Activated naive CD4-positive, alpha-beta T cell treated with Interleukin-2 at 50 U/mL for 16 hours (primary cell): ENCODE results near the gene NMNAT3.
"Not testable (repeated sequence)": the region's sequence is repeated elsewhere in the genome, so short reads cannot be mapped to it uniquely, and the experiment has no call there.

ENCODE experiments used
- DNase-seq: peaks from one replicate; pipeline ENCODE4 v3.0.0-alpha.2; 2020

Gene NMNAT3

DNA sequence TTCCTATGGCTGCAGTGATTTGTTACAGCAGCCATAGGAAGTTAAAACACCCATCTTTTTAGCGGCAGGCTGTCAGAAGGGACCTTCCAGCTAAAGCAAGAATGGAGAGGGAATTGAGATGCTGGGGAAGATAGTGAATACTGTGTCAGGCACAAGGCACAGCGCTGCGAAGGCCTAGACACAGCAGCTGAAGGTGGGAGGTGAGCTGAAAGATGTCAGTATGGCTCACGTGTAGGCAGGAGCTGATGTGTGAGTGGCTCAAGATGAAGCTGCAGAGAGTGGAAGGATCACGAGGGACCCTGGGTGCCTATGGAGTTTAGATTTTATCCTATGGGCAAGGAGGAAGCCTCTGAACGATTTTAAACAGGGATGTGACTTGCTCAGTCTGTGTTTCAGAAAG, 44.3 kb downstream of the NMNAT3 start:
- no peak for DNase-seq

DNA sequence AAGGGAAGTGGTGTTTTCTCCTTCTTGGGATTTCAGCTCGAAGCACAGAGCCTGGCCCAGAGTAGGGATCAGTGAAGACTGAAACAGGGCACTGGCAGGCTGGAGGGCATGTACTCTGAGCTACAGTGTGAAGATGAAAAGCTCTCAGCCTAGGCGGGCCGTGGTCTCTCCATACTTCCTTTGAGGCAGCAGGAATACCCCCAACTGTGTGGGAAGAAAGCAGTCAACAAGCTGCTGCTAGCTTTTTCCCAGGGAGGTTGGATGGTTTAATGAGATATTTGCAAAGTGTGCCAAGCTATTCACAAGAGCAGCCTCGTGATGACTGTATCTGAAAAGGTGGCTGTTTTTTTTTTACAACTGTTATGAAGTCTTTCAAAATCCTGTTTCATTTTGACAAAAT, 47.2 kb downstream of the NMNAT3 start:
- DNase-seq = no peak

DNA sequence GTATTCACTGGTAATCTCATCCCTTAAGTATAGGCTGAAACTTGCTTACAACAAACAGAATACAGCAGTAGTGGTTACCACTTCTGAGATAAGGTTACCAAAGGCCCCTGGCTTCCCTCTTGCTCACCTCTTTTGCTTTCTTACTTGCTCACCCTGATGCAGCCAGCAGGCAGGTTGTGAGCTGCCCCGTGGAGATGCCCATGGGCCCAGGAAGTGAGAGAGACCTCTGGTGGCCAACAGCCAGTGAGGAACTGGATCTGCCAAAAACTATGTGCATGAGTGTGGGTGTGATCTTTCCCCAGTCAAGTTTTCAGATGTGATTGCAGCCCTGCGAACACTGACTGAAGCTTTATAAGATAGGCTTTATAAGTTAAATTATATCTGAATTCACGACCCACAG, 48.7 kb downstream of the NMNAT3 start:
- DNase-seq = no peak

DNA sequence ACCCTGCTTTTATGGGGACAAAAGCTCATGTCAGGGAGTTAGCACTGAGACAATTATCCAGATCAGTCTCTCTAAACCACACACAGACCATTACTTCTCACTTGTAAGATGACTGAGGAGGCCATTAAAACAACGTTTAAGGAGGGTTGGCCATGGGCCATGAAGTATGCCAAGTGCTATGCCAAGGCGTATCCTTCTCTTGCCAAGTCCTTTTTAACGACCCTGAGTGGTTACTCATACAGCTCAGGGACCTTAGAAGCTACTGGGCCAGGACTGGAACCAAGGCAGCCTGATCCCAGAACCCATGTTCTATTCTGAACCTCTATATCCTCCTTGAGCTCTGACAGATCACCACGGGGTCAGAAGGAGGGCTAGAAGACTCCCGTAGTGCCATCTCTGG, 50.0 kb downstream of the NMNAT3 start:
- DNase-seq = no peak

GRCh38 chr3:139620438-139620837, 57.3 kb downstream of the NMNAT3 start:
- DNase-seq = no peak

DNA sequence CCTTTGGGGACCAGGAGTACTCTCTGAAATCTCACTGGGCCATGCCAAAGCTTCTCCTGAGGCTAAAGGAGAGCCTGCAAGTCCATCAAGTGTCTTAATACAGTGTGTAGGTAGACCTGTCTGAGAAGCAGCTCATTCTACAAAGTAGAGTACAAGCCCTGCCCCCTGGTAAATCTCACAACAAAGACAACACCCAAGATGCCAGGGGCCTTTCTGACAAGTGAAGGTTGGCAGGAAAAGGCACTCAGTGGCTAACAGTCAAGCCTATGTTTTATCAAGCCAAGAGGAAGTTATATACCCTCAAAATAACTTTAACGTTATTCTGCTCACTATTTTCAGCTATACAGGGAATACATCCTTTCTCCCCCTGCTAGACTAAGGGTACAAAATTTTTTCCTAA, 58.3 kb downstream of the NMNAT3 start:
- no peak for DNase-seq

- no peak for DNase-seq
Measured at GRCh38 chr3:139617672-139618268, 60.0 kb downstream of the NMNAT3 start.

DNA sequence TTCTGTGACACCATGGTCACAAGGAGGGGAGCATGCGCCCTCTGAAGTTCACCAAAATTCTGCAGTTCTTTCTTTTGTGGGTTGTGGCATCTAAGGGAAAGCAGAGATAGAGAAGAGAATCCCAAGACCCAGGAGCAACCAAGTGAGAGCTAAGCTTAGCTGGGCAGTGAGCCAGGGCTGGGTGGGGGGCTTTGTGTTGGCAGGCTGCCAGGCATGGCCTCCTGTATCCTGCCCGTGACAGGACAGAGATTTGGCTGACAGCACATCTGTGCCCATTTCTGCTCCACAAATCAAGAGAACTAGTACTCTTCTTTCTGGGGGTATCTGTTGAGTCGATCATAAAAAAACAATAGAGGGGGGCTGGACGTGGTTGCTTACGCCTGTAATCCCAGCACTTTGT, 66.2 kb downstream of the NMNAT3 start:
- DNase-seq = no peak

- DNase-seq = no peak
Measured at GRCh38 chr3:139610886-139611285, 66.9 kb downstream of the NMNAT3 start.

- no peak for DNase-seq
Measured at GRCh38 chr3:139608924-139609323, 68.8 kb downstream of the NMNAT3 start.

DNA sequence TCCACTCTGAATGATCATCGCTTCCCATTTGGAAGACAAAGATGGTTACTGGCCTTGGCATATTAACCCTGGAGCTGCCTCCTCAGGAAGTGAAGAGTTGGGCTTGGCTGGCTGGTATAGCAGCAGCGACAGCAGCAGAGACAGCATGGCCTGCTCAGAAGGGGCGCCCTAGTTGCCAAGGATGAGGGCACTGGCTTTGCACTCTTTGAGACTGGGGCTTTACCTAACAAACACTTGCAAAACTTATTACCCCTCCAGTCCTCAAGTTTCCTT, 69.7 kb downstream of the NMNAT3 start:
- DNase-seq = no peak

DNA sequence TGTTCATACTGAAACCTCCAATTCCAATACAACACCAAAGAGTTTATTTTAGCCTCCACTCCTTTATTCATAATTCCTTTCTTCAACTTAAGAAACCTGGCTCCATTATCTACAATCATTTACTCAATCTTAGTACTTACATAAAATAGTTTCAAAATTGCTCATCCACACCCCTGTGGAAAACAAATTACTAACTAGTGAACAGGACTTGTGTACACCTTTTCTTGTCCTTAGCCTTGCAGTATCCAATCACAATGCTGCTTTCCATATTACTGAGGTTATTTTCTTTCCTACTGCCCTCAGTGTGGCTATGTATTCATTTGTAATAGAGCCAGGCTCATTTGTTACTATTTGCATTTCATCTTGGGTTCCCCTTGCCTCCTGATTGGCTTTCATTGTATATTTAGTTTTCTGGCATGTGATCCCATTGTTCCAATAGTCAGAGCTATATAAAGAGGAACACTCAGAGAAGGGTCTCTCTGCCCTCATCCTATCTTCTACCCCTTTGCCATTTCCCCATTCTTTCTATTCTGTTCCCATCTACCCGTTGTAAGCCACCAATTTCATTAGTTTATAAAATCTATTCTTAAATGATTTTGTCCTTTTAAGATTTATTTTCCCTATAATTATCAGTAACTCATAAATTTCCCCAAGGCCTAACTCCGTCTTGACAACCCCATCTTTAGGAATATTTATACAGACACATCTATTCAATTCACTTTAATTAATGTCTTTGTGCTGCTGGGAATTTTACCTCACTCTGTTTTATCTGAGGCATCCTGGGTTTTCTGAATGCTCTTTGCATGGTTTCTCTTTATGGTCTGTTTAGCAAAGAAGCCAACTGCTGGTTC, 70.3 kb downstream of the NMNAT3 start:
- no peak for DNase-seq

GRCh38 chr3:139602003-139602402, 75.8 kb downstream of the NMNAT3 start:
- no peak for DNase-seq

GRCh38 chr3:139601191-139601961, 76.4 kb downstream of the NMNAT3 start:
- no peak for DNase-seq

- no peak for DNase-seq
Measured at GRCh38 chr3:139597947-139598346, 79.8 kb downstream of the NMNAT3 start.

DNA sequence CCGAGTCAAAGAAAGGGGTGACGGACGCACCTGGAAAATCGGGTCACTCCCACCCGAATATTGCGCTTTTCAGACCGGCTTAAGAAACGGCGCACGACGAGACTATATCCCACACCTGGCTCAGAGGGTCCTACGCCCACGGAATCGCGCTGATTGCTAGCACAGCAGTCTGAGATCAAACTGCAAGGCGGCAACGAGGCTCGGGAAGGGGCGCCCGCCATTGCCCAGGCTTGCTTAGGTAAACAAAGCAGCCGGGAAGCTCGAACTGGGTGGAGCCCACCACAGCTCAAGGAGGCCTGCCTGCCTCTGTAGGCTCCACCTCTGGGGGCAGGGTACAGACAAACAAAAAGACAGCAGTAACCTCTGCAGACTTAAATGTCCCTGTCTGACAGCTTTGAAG, 86.6 kb downstream of the NMNAT3 start:
- not testable (repeated sequence) for DNase-seq

DNA sequence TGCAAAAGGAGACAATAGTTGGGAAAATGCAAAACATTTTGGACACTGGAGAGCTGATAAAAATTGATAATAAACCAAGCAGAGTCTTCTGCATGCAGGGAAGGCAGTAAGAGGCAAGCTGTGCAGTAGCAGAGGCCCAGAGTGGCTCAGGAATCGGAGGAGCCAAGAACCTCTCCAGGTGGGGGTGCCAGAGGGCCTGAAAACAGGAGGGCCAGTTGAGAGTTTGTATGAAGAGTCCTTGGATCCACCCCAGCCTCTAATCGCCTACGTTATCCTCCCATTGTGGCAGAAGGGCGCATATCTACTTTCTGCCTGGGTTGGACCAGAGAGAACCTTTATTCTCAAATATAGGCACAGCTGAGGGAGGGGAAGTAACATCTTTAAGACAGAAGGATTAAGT, 89.3 kb downstream of the NMNAT3 start:
- DNase-seq = no peak

DNA sequence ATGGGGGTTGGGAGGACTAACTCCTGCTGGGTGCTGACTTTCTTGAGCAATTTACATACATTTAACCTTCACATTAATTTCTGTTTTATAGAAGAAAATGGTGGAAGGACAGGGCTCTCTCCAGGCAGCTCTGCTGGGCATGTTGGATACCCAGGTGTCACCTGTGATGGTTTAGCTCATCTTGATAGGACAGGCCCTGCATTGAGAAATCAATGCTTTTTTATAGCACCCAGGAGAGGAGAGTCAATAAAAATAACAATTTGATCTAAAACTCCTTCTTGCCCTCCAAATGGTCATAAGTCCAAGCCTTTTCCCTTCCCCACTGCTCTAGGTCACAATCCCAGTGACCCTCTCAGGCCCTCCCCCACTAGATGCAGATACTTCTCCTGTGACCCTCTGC, 90.0 kb downstream of the NMNAT3 start:
- DNase-seq = no peak

GRCh38 chr3:139586420-139587017, 91.3 kb downstream of the NMNAT3 start:
- DNase-seq = no peak

- DNase-seq = no peak
Measured at GRCh38 chr3:139585820-139586219, 92.0 kb downstream of the NMNAT3 start.

- not testable (repeated sequence) for DNase-seq
Measured at GRCh38 chr3:139583651-139584050, 94.1 kb downstream of the NMNAT3 start.

GRCh38 chr3:139578783-139579182, 99.0 kb downstream of the NMNAT3 start:
- no peak for DNase-seq

DNA sequence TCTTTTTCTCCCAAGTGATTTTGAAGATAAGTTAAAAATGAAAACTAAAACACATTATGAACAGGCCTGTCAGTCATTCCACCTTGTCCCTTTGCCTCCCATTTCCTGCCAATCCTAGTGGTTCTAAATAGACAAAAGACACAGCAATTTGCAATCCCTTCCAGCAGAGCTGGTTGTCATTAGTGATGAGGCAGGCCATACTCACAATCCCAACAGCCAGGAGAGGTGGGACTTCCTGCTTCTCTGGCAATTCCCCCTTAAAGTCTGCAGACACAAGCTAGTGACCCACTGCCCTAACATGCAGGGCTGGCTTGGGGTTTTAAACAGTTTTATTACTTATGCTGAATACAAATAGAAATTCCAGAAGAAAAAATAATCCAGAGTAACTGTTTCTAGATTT, 99.9 kb downstream of the NMNAT3 start:
- no peak for DNase-seq

DNA sequence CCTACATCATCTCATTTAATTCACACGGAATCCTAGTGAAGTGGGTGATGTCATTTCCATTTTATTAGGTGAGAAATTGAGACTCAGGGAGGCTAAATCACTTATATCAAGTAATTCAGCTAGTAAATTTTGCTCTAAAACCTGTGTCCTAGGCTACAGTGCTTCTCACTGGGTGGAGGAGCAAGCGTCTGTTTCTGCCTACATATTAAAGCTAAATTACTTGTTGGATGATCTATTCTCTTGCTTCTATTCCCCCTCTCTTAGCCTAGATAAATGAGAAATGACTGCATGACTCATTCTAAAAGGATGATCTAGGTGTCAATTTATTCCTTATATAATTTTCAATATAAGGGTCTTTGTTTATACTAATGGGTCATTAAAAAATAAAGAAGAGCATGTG, 100.4 kb downstream of the NMNAT3 start:
- no peak for DNase-seq
